GM13976 (cell line): Measurements from ENCODE around the gene ELMO1.

ENCODE experiments used
- DNase-seq: peaks from one replicate; pipeline ENCODE4 v3.0.0; 2012; ENCODE audit warnings: low spot score
- in situ Hi-C: fragments of 300-500 bp; cut with MboI; formaldehyde crosslinking; loops from one replicate; pipeline ENCODE4 v1.12.0; 2022; ENCODE audit warnings: low sequenced_read_pairs, mixed read lengths, inconsistent platforms; ENCODE audit not compliant: unreplicated experiment
- TF ChIP-seq, protein P1 (sequence below): IDR thresholded peaks from 2 replicates; pipeline ENCODE4 v1.5.1; 2012; ENCODE audit warnings: borderline replicate concordance, mild to moderate bottlenecking; ENCODE audit not compliant: insufficient read depth; ENCODE audit errors: extremely low read depth, missing control alignments, control extremely low read depth

Gene ELMO1

DNA sequence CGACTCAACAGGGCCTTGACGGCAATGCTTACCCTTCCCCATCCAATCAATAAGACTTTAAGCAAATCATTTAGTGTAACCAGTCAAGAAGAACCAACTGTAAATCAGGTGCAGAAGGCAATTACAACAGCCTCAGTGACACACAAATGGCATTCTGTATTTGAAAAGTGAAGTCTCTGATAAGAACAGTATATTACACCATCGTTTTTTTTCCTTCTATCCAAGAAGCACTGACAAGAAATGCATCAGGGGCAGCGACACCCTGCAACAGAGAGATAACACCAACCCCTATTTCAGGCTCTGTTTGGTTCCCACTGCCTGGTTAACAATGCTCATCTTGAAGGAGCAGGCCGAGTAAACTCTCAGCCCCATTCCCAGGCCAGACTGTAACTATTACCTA lies 520.4 kb downstream of the ELMO1 start:
- TF ChIP-seq, protein P1, sequence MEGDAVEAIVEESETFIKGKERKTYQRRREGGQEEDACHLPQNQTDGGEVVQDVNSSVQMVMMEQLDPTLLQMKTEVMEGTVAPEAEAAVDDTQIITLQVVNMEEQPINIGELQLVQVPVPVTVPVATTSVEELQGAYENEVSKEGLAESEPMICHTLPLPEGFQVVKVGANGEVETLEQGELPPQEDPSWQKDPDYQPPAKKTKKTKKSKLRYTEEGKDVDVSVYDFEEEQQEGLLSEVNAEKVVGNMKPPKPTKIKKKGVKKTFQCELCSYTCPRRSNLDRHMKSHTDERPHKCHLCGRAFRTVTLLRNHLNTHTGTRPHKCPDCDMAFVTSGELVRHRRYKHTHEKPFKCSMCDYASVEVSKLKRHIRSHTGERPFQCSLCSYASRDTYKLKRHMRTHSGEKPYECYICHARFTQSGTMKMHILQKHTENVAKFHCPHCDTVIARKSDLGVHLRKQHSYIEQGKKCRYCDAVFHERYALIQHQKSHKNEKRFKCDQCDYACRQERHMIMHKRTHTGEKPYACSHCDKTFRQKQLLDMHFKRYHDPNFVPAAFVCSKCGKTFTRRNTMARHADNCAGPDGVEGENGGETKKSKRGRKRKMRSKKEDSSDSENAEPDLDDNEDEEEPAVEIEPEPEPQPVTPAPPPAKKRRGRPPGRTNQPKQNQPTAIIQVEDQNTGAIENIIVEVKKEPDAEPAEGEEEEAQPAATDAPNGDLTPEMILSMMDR: no peak
- in situ Hi-C loops: no loop called here

DNA sequence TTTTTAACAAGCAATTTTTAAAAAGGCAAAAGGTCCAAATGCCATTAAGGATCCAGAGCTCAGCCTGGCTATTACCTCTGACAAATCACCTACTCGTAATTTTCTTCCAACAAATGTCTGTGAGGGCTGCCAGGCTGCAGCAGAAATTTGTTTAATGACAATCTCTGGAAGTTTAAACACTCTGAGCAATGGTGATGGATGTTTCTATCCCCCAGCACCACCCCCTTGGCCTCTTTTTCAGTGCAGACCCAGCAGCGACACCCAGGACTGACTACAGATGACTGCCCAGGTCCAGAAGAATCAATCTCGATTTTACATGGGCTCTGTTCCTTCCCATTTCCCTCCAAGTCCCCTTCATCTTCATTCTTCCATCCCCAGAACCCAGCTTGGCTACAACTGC lies 523.0 kb downstream of the ELMO1 start:
- in situ Hi-C loops: no loop called here
- no peak for DNase-seq
- TF ChIP-seq, protein P1: no peak

More for the DNA sequence above, 520.4 kb downstream of the ELMO1 start:
- no peak for DNase-seq

DNA sequence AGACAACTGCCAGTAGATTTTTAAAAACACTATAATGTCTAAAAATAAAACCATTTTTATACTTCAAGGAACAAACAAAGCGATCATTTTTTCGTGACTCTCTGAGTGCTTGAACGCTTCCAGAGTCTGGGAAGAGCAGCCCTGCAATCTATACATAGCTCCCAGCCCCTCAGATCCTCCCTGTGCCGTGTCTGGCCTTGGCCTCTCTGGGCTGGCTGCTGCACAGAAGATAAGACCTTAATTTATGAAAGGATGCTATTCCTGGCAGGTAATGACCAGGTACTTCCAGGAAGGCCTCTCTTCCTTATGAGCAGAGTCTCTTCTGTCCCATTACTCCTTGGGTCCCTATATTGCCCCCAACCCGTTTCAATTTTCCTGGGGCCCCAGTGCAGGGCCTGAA lies 523.5 kb downstream of the ELMO1 start:
- DNase-seq: no peak
- TF ChIP-seq, protein P1: no peak
- in situ Hi-C loops: no loop called here

DNA sequence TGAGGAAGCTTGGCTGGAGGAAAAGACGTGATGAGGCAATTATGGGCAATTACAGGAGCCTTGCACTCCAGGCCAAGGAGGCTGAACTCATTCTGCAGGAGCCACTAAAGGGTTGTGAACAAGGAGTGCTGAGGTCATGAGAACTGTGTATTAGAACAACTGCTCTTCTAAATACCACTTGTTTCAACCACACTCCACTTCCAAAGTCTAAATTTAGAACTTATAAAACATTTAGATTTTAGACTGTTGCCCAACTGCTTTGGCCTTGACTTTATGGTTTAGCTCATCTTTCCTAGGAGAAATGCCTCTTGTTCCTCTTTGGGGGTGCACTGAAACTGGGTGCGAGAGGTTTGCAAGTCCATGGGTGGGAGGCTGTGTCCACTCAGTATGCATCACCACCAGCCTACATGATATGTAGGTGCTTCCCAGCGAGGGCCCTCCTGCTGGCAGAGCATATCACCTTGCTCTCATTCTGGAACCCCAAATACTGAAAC lies 524.7 kb downstream of the ELMO1 start:
- TF ChIP-seq, protein P1: no peak
- in situ Hi-C loops: no loop called here
- DNase-seq: no peak

DNA sequence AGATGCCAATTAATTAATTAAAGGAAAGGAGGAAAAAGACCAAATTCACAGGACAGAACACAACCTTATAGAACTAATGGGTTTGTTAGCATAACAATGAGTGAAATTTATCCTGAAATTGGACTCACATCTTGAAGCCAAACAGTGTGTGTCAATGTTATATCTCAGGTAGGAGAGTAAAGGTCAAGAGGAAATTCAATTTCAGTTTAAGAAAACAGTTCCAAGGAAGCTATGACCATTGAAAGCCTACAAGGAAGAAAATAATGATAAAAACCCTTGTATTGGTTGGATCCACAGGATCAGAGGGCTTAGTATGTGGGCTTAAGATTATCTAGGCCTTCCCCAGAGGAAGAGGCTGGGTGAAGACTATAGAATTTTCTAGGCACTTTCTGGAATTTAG lies 525.5 kb downstream of the ELMO1 start:
- TF ChIP-seq, protein P1: no peak
- in situ Hi-C loops: no loop called here
- DNase-seq: no peak

DNA sequence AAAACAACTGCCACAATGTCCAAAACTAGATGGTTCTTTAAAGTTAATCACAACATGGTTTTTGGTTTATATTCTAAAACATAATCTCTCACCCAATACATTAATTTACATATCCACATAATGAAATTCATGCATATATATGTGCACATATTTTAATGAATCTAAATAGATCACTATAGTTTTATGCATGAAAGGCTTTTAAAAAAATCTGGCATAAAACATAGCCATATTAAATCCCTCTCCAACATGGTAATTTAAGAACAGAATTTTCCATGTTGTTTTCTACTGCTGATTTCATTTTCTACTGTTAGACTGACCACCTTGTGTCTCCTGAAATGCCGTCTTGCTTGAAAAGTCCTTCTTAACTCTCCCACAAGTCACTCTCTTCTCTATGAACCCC lies 528.2 kb downstream of the ELMO1 start:
- TF ChIP-seq, protein P1: no peak
- in situ Hi-C loops: no loop called here
- DNase-seq: no peak

DNA sequence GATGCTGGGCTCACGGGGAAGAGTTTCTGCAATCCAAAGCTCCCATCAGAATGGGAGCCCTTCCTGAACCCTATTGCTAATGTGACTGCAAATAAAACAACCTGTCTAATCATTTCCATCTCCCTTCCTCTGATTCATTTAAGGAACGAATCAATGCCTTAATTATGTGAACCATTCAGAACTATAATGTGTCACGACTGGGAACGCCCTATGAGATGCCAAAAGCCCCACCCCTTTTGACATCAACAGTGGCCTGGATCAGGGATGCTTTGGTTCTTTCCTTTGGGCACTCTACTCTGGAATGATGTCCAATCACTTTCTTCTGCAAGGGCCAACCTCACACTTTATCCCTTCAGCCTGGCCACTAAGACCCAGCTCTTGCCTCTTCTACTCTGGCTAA lies 528.9 kb downstream of the ELMO1 start:
- no peak for DNase-seq
- in situ Hi-C loops: no loop called here
- TF ChIP-seq, protein P1: no peak
